ENCODE data around the gene FBXO27. TPM values are rescaled to one million over a fixed set of nuclear protein-coding genes. Genes with fewer than 3 reads are reported as not detected.

The FBXO27 gene
- total RNA-seq, 1 donor from 2014 or later = 7.4 TPM

DNA sequence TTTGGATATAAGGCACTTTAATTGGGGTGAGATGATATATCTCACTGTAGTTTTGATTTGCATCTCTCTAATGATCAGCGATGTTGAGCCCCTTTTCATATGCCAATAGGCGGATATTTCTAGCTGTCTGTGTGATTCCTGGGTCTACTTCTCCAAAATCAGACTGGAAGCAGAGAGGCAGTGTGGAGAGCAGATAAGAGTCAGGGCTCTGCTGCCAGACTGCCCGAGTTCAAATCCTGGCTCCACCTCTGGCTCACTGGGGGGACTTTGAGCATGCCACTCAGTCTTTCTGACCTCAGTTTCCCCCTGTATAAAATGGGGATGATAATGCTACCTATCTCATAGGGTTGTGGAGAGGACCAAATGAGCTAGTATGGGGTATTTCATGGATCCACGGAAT is 27.8 kb upstream of the FBXO27 start:
- TF ChIP-seq, protein P1, sequence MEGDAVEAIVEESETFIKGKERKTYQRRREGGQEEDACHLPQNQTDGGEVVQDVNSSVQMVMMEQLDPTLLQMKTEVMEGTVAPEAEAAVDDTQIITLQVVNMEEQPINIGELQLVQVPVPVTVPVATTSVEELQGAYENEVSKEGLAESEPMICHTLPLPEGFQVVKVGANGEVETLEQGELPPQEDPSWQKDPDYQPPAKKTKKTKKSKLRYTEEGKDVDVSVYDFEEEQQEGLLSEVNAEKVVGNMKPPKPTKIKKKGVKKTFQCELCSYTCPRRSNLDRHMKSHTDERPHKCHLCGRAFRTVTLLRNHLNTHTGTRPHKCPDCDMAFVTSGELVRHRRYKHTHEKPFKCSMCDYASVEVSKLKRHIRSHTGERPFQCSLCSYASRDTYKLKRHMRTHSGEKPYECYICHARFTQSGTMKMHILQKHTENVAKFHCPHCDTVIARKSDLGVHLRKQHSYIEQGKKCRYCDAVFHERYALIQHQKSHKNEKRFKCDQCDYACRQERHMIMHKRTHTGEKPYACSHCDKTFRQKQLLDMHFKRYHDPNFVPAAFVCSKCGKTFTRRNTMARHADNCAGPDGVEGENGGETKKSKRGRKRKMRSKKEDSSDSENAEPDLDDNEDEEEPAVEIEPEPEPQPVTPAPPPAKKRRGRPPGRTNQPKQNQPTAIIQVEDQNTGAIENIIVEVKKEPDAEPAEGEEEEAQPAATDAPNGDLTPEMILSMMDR (IDR thresholded peaks at IDR 0.05) = no peak
- Mint-ChIP-seq H3K27ac (ENCODE audit: unreplicated experiment) (no peak overlapping the region), H3K4me3 (ENCODE audit: unreplicated experiment) (no peak overlapping the region), H3K27me3 (ENCODE audit: low read depth) (peaks cover 3% of the 10 kb centered on the region), H3K4me1 (ENCODE audit: low read depth) (no peaks in the 10 kb centered on the region), H3K36me3 (ENCODE audit: low read depth) (no peaks in the 10 kb centered on the region), H3K9me3 (ENCODE audit: low read depth) (no peaks in the 10 kb centered on the region)
- DNase-seq (ENCODE audit: low spot score) = no peak

DNA sequence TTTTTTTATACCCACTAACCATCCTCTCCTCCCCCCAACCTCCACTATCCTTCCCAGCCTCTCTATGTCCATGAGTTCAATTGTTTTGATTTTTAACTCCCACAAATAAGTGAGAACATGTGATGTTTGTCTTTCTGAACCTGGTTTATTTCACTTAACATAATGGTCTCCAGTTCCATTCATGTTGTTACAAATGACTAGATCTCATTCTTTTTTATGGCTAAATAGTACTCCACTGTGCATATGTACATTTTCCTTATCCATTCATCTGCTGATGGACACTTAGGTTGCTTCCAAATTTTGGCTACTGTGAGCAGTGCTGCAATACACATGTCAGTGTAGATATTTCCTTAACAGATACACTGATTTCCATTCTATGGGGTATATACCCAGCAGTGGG is 27.0 kb upstream of the FBXO27 start:
- H3K4me3 Mint-ChIP-seq (ENCODE audit: unreplicated experiment) = no peak overlapping the region
- no peaks in the 10 kb centered on the region for H3K4me1 Mint-ChIP-seq (ENCODE audit: low read depth)
- no peak for DNase-seq (ENCODE audit: low spot score)
- peaks cover 2% of the 10 kb centered on the region for H3K36me3 Mint-ChIP-seq (ENCODE audit: low read depth)
- H3K27me3 Mint-ChIP-seq (ENCODE audit: low read depth) = peaks cover 3% of the 10 kb centered on the region
- no peak overlapping the region for H3K27ac Mint-ChIP-seq (ENCODE audit: unreplicated experiment)
- TF ChIP-seq, protein P1 (IDR thresholded peaks at IDR 0.05) = no peak
- H3K9me3 Mint-ChIP-seq (ENCODE audit: low read depth) = peaks cover 5% of the 10 kb centered on the region

DNA sequence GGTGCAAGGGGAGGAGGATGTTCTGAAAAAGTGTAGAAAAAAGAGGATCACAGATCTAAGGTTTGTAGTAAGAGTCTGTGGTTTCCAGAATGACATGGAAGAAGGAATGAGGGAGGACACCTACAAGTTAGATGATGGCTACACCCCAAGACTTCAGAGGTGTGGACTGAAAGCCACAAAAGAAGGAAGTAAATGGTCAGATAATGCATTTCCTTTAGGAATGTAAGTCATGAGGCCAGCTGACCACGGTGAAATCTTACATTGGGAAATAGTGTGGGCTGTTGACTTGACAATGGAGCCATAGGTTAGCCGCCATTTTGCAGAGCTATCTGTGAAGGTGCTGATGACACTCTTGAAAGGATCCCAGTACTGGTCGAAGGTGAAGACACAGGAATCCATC is 25.3 kb upstream of the FBXO27 start:
- no peak overlapping the region for H3K4me3 Mint-ChIP-seq (ENCODE audit: unreplicated experiment)
- peaks cover 2% of the 10 kb centered on the region for H3K36me3 Mint-ChIP-seq (ENCODE audit: low read depth)
- peaks cover 3% of the 10 kb centered on the region for H3K27me3 Mint-ChIP-seq (ENCODE audit: low read depth)
- peaks cover 6% of the 10 kb centered on the region for H3K9me3 Mint-ChIP-seq (ENCODE audit: low read depth)
- no peaks in the 10 kb centered on the region for H3K4me1 Mint-ChIP-seq (ENCODE audit: low read depth)
- no peak for DNase-seq (ENCODE audit: low spot score)
- TF ChIP-seq, protein P1 (IDR thresholded peaks at IDR 0.05) = no peak
- no peak overlapping the region for H3K27ac Mint-ChIP-seq (ENCODE audit: unreplicated experiment)

DNA sequence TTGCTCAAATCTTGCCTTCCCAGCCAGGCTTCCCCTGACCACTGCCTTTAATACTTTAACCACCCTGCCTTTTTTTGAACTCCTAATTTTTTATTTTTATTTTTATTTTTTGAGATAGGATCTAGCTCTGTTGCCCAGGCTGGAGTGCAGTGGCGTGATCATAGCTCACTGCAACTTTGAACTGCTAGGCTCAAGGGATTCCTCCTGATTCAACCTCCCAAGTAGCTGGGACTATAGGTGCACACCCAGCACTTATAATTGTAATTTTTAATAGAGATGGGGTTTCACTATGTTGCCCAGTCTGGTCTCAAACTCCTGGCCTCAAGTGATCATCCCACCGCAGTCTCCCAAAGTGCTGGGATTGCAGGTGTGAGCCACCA is 21.7 kb upstream of the FBXO27 start:
- H3K27me3 Mint-ChIP-seq (ENCODE audit: low read depth) = peaks cover 10% of the 10 kb centered on the region
- no peak overlapping the region for H3K27ac Mint-ChIP-seq (ENCODE audit: unreplicated experiment)
- H3K36me3 Mint-ChIP-seq (ENCODE audit: low read depth) = peaks cover 2% of the 10 kb centered on the region
- H3K9me3 Mint-ChIP-seq (ENCODE audit: low read depth) = peaks cover 6% of the 10 kb centered on the region
- no peaks in the 10 kb centered on the region for H3K4me1 Mint-ChIP-seq (ENCODE audit: low read depth)
- TF ChIP-seq, protein P1 (IDR thresholded peaks at IDR 0.05) = no peak
- no peak overlapping the region for H3K4me3 Mint-ChIP-seq (ENCODE audit: unreplicated experiment)
- no peak for DNase-seq (ENCODE audit: low spot score)

DNA sequence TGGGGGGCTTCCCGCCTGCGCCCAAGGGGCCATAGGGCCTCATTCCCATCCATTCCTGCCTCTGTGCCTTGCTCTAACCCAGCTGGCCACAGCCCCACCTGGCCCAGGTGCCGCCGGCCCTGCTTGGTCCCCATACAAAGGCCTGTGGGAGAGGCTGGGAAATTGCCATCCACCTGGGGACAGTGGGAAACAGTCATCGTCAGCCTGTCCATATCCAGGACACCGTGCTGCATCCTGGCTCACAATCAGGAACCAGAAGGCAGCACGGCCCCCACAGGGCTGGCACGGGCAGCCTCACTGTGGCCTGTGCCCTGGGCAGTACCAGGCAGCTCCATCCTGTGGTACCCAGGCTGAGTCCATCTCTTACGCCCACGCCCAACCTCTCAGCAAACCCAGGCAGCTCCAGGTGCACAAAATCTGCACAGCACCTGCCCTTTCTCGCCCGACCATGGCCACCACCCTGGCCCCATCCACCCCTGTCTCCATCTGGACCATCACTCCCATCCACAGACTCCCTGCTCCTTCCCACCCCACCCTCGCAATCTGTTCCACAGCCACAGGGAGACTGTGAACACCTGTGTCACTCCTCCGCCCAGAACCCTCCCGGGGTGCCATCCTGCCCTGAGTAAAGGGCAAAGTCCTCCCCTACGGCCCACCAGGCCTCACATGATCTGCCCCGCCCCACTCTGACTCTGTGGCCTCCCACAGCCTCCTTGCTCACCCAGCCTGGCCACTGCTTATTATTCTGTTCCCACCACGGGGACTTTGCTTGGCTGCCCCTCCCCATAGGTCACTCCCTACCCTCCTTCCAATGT is 21.1 kb upstream of the FBXO27 start:
- Mint-ChIP-seq H3K4me1 (ENCODE audit: low read depth) (no peaks in the 10 kb centered on the region), H3K9me3 (ENCODE audit: low read depth) (peaks cover 6% of the 10 kb centered on the region), H3K27ac (ENCODE audit: unreplicated experiment) (no peak overlapping the region), H3K27me3 (ENCODE audit: low read depth) (peaks cover 13% of the 10 kb centered on the region), H3K36me3 (ENCODE audit: low read depth) (peaks cover 2% of the 10 kb centered on the region), H3K4me3 (ENCODE audit: unreplicated experiment) (no peak overlapping the region)
- DNase-seq (ENCODE audit: low spot score) = peak; percentile 71
- TF ChIP-seq, protein P1 (IDR thresholded peaks at IDR 0.05) = no peak

Data from chondrocyte (in vitro differentiated cells).